ENCODE data around the gene RPS6KB2.

The RPS6KB2 gene

GRCh38 chr11:67431346-67432249, 3.3 kb downstream of the RPS6KB2 start:
- TF ChIP-seq Cebpa-rat (IDR thresholded peaks at IDR 0.05) = no peak

GRCh38 chr11:67432655-67433349, 4.5 kb downstream of the RPS6KB2 start:
- H3K4me2 ChIP-seq = peak overlapping the region in 8 of 11 experiments; percentile 88 to 99 (median 98); a peak in 12 of 22 replicates
- peaks cover 62 to 72% (median 66%) of the 10 kb centered on the region in 11 experiments for H3K36me3 ChIP-seq
- H3K4me3 ChIP-seq = no peak overlapping the region
- peak overlapping the region in 10 of 11 experiments; percentile 40 to 94 (median 85); a peak in 14 of 22 replicates for H3K9ac ChIP-seq
- peaks cover 5 to 78% (median 59%) of the 10 kb centered on the region in 11 experiments; a peak in 21 of 22 replicates for H4K20me1 ChIP-seq
- H3K4me1 ChIP-seq = peaks cover 49 to 83% (median 73%) of the 10 kb centered on the region in 10 experiments
- H3K9me3 ChIP-seq (replicated peaks in 1 of 11) = no peaks in the 10 kb centered on the region
- H3K27me3 ChIP-seq = no peaks in the 10 kb centered on the region
- peak overlapping the region in 4 of 11 experiments; percentile 7 to 97 (median 28); a peak in 7 of 22 replicates for H3K27ac ChIP-seq
- TF ChIP-seq Cebpa-rat (IDR thresholded peaks at IDR 0.05) = no peak

More at GRCh38 chr11:67431346-67432249, 3.3 kb downstream of the RPS6KB2 start:
- H3K4me2 ChIP-seq = no peak overlapping the region; a peak in 2 of 22 replicates
- no peaks in the 10 kb centered on the region for H3K9me3 ChIP-seq (replicated peaks in 1 of 11)
- no peaks in the 10 kb centered on the region for H3K27me3 ChIP-seq
- H3K9ac ChIP-seq = peak overlapping the region in 7 of 11 experiments; percentile 11 to 83 (median 41); a peak in 10 of 22 replicates
- H3K4me3 ChIP-seq = no peak overlapping the region
- peaks cover 57 to 71% (median 66%) of the 10 kb centered on the region in 11 experiments for H3K36me3 ChIP-seq
- H3K27ac ChIP-seq = peak overlapping the region in 1 of 11 experiments; percentile 22; a peak in 1 of 22 replicates
- peaks cover 0 to 75% (median 58%) of the 10 kb centered on the region in 11 experiments; a peak in 20 of 22 replicates for H4K20me1 ChIP-seq
- peaks cover 45 to 82% (median 71%) of the 10 kb centered on the region in 10 experiments for H3K4me1 ChIP-seq

GRCh38 chr11:67433536-67434394, 5.5 kb downstream of the RPS6KB2 start:
- TF ChIP-seq Cebpa-rat (IDR thresholded peaks at IDR 0.05) = no peak
- H3K36me3 ChIP-seq = peaks cover 63 to 81% (median 68%) of the 10 kb centered on the region in 11 experiments
- peak overlapping the region; percentile 40 to 94 (median 83); a peak in 18 of 22 replicates for H3K9ac ChIP-seq
- peaks cover 59 to 93% (median 82%) of the 10 kb centered on the region in 10 experiments for H3K4me1 ChIP-seq
- no peak overlapping the region for H3K4me3 ChIP-seq
- H3K9me3 ChIP-seq (replicated peaks in 1 of 11) = no peaks in the 10 kb centered on the region
- H3K27me3 ChIP-seq = no peaks in the 10 kb centered on the region
- peak overlapping the region; percentile 9 to 99 (median 97); a peak in 19 of 22 replicates for H3K4me2 ChIP-seq
- H3K27ac ChIP-seq = peak overlapping the region in 8 of 11 experiments; percentile 5 to 97 (median 86); a peak in 11 of 22 replicates
- H4K20me1 ChIP-seq = peaks cover 12 to 85% (median 59%) of the 10 kb centered on the region in 11 experiments; a peak in 21 of 22 replicates

- Histone ChIP-seq H3K9me3 (replicated peaks in 1 of 11) (no peaks in the 10 kb centered on the region), H3K27me3 (no peaks in the 10 kb centered on the region), H3K9ac (peak overlapping the region; percentile 14 to 94 (median 83); a peak in 19 of 22 replicates), H3K4me1 (peaks cover 60 to 94% (median 82%) of the 10 kb centered on the region in 10 experiments), H3K36me3 (peaks cover 63 to 84% (median 68%) of the 10 kb centered on the region in 11 experiments), H3K4me2 (peak overlapping the region; percentile 88 to 99 (median 98)), H3K27ac (peak overlapping the region in 9 of 11 experiments; percentile 52 to 97 (median 89); a peak in 14 of 22 replicates), H4K20me1 (peaks cover 16 to 81% (median 53%) of the 10 kb centered on the region in 11 experiments; a peak in 21 of 22 replicates), H3K4me3 (0 out of 20 replicates have a peak overlapping the region, but pooled peaks of 1 of the 10 experiments have one; percentile 80)
- no peak for TF ChIP-seq Cebpa-rat (IDR thresholded peaks at IDR 0.05)
These were observed 6.1 kb downstream of the RPS6KB2 start for GRCh38 chr11:67434395-67434881.

GRCh38 chr11:67435031-67435726, 6.9 kb downstream of the RPS6KB2 start:
- Histone ChIP-seq H3K9ac (peak overlapping the region; percentile 62 to 94 (median 83); a peak in 20 of 22 replicates), H3K27ac (peak overlapping the region in 9 of 11 experiments; percentile 52 to 97 (median 89); a peak in 17 of 22 replicates), H3K4me2 (peak overlapping the region; percentile 88 to 99 (median 98)), H3K4me3 (peak overlapping the region in 8 of 10 experiments; percentile 68 to 80 (median 71); a peak in 15 of 20 replicates), H3K27me3 (no peaks in the 10 kb centered on the region), H3K4me1 (peaks cover 60 to 94% (median 83%) of the 10 kb centered on the region in 10 experiments), H3K9me3 (replicated peaks in 1 of 11) (no peaks in the 10 kb centered on the region), H3K36me3 (peaks cover 59 to 86% (median 61%) of the 10 kb centered on the region in 11 experiments), H4K20me1 (peaks cover 20 to 83% (median 56%) of the 10 kb centered on the region in 11 experiments; a peak in 21 of 22 replicates)
- TF ChIP-seq Cebpa-rat (IDR thresholded peaks at IDR 0.05) = no peak

- Histone ChIP-seq H3K27me3 (no peaks in the 10 kb centered on the region), H3K4me2 (peak overlapping the region; percentile 88 to 99 (median 98)), H3K36me3 (peaks cover 52 to 86% (median 56%) of the 10 kb centered on the region in 11 experiments), H3K4me3 (peak overlapping the region in 9 of 10 experiments; percentile 47 to 80 (median 71); a peak in 17 of 20 replicates), H3K27ac (peak overlapping the region in 10 of 11 experiments; percentile 29 to 97 (median 89); a peak in 19 of 22 replicates), H3K4me1 (peaks cover 67 to 97% (median 89%) of the 10 kb centered on the region in 10 experiments), H4K20me1 (peaks cover 28 to 84% (median 63%) of the 10 kb centered on the region in 11 experiments; a peak in 21 of 22 replicates), H3K9ac (peak overlapping the region; percentile 62 to 94 (median 83)), H3K9me3 (replicated peaks in 1 of 11) (no peaks in the 10 kb centered on the region)
- no peak for TF ChIP-seq Cebpa-rat (IDR thresholded peaks at IDR 0.05)
These were observed 7.6 kb downstream of the RPS6KB2 start for GRCh38 chr11:67435727-67436458.

Measured in BLaER1 treated with 17β-estradiol and CSF1 and Interleukin-3, amounts not matched to agents 10 nM and 100 nM (cell line).